Measurements from ENCODE around the gene PARD3B. TPM values are rescaled to one million over a fixed set of nuclear protein-coding genes. Genes with fewer than 3 reads are reported as not detected.

Gene PARD3B
- total RNA-seq, 1 donor from 2014 or later: 12.3 TPM

GRCh38 chr2:205494537-205495235 is 949.4 kb downstream of the PARD3B start:
- Histone ChIP-seq H3K4me1 (no peaks in the 10 kb centered on the region), H3K36me3 (no peaks in the 10 kb centered on the region), H3K27ac (no peak overlapping the region), H3K9me3 (no peaks in the 10 kb centered on the region), H3K27me3 (no peaks in the 10 kb centered on the region), H3K4me3 (no peak overlapping the region)
- intact Hi-C loops (cut with DNase I): no loop called here
- no peak for DNase-seq (ENCODE audit: extremely low spot score in 2 of 2)
- TF ChIP-seq POLR2AphosphoS5 (IDR thresholded peaks at IDR 0.05; ENCODE audit: insufficient read depth in 1 of 2, low read depth in 1 of 2): no peak
- no peak for TF ChIP-seq CTCF (IDR thresholded peaks at IDR 0.05)
- TF ChIP-seq POLR2A (IDR thresholded peaks at IDR 0.05): no peak

- DNase-seq (ENCODE audit: extremely low spot score in 2 of 2): no peak
- intact Hi-C loops (cut with DNase I): no loop called here
- no peak for TF ChIP-seq POLR2AphosphoS5 (IDR thresholded peaks at IDR 0.05; ENCODE audit: insufficient read depth in 1 of 2, low read depth in 1 of 2)
- TF ChIP-seq CTCF (IDR thresholded peaks at IDR 0.05): no peak
- no peak for TF ChIP-seq POLR2A (IDR thresholded peaks at IDR 0.05)
- H3K9me3 ChIP-seq: no peaks in the 10 kb centered on the region
- no peaks in the 10 kb centered on the region for H3K36me3 ChIP-seq
- no peaks in the 10 kb centered on the region for H3K27me3 ChIP-seq
- no peak overlapping the region for H3K27ac ChIP-seq
- H3K4me1 ChIP-seq: no peaks in the 10 kb centered on the region
- H3K4me3 ChIP-seq: no peak overlapping the region
Measured at GRCh38 chr2:205495819-205496218, 950.5 kb downstream of the PARD3B start.

GRCh38 chr2:205496370-205496769 is 951.1 kb downstream of the PARD3B start:
- intact Hi-C loops (cut with DNase I): no loop called here
- Histone ChIP-seq H3K27ac (no peak overlapping the region), H3K4me1 (no peaks in the 10 kb centered on the region), H3K27me3 (no peaks in the 10 kb centered on the region), H3K4me3 (no peak overlapping the region), H3K9me3 (no peaks in the 10 kb centered on the region), H3K36me3 (no peaks in the 10 kb centered on the region)
- no peak for TF ChIP-seq POLR2A (IDR thresholded peaks at IDR 0.05)
- no peak for TF ChIP-seq POLR2AphosphoS5 (IDR thresholded peaks at IDR 0.05; ENCODE audit: insufficient read depth in 1 of 2, low read depth in 1 of 2)
- TF ChIP-seq CTCF (IDR thresholded peaks at IDR 0.05): no peak
- DNase-seq (ENCODE audit: extremely low spot score in 2 of 2): no peak

GRCh38 chr2:205496772-205497171 is 951.5 kb downstream of the PARD3B start:
- Histone ChIP-seq H3K9me3 (no peaks in the 10 kb centered on the region), H3K27me3 (no peaks in the 10 kb centered on the region), H3K36me3 (no peaks in the 10 kb centered on the region), H3K4me1 (no peaks in the 10 kb centered on the region), H3K27ac (no peak overlapping the region), H3K4me3 (no peak overlapping the region)
- DNase-seq (ENCODE audit: extremely low spot score in 2 of 2): no peak
- no peak for TF ChIP-seq POLR2AphosphoS5 (IDR thresholded peaks at IDR 0.05; ENCODE audit: insufficient read depth in 1 of 2, low read depth in 1 of 2)
- intact Hi-C loops (cut with DNase I): no loop called here

- H3K36me3 ChIP-seq: no peaks in the 10 kb centered on the region
- H3K4me1 ChIP-seq: no peaks in the 10 kb centered on the region
- H3K27me3 ChIP-seq: no peaks in the 10 kb centered on the region
- no peak for TF ChIP-seq POLR2AphosphoS5 (IDR thresholded peaks at IDR 0.05; ENCODE audit: insufficient read depth in 1 of 2, low read depth in 1 of 2)
- TF ChIP-seq POLR2A (IDR thresholded peaks at IDR 0.05): no peak
- no peaks in the 10 kb centered on the region for H3K9me3 ChIP-seq
- H3K4me3 ChIP-seq: no peak overlapping the region
- H3K27ac ChIP-seq: no peak overlapping the region
- DNase-seq (ENCODE audit: extremely low spot score in 2 of 2): no peak
- intact Hi-C loops (cut with DNase I): no loop called here
Measured at GRCh38 chr2:205499006-205499405, 953.7 kb downstream of the PARD3B start.

- Histone ChIP-seq H3K4me1 (no peaks in the 10 kb centered on the region), H3K27ac (no peak overlapping the region), H3K9me3 (no peaks in the 10 kb centered on the region), H3K27me3 (no peaks in the 10 kb centered on the region), H3K36me3 (no peaks in the 10 kb centered on the region), H3K4me3 (no peak overlapping the region)
- intact Hi-C loops (cut with DNase I): no loop called here
- DNase-seq (ENCODE audit: extremely low spot score in 2 of 2): no peak
- no peak for TF ChIP-seq POLR2AphosphoS5 (IDR thresholded peaks at IDR 0.05; ENCODE audit: insufficient read depth in 1 of 2, low read depth in 1 of 2)
- TF ChIP-seq CTCF (IDR thresholded peaks at IDR 0.05): no peak
- no peak for TF ChIP-seq POLR2A (IDR thresholded peaks at IDR 0.05)
Measured at GRCh38 chr2:205500065-205500464, 954.8 kb downstream of the PARD3B start.
